HCT116 (cell line): ENCODE results near the gene PLEKHM3. TPM values are rescaled to one million over a fixed set of nuclear protein-coding genes. Genes with fewer than 3 reads are reported as not detected.

Experiments used
- ATAC-seq: fragments of 200-7000 bp; cut with Tn5 transposase; 2 replicates; pipeline ENCODE4 v1.9.1; 2020; ENCODE audit warnings: mild to moderate bottlenecking, moderate library complexity
- BruUV-seq: library from RNA; stranded (reverse); fragments of 400-500 nt; replicated peaks from 2 replicates; lab custom pipeline; 2021; lab: Mats Ljungman, UMichigan
- CTCF ChIA-PET: fragments of 300-600 bp; sonication (Branson Sonifier 250); formaldehyde crosslinking; loops from one replicate; lab custom pipeline; 2021; ENCODE audit warnings: antibody characterized with exemption; lab: Charles Lee
- POLR2A ChIA-PET: fragments of 300-600, 350-600 bp; sonication (Branson Sonifier 250); formaldehyde crosslinking; loops from one replicate; lab custom pipeline; 2021; ENCODE audit warnings: antibody characterized with exemption; lab: Charles Lee
- RAD21 ChIA-PET, 2 experiments: fragments of 300-600 bp; sonication (Branson Sonifier 250); formaldehyde crosslinking; loops; one replicate each; lab custom pipeline; 2023; ENCODE audit warnings: low total read pairs in 2 of 2; ENCODE audit not compliant: uncharacterized antibody in 2 of 2, unreplicated experiment in 2 of 2, low non-redundant PET in 1 of 2; lab: Charles Lee
- DNase-seq: peaks from one replicate; pipeline ENCODE4 v3.0.0-alpha.2; 2010; ENCODE audit warnings: low read depth, low spot score
- H2AFZ ChIP-seq: fragments of 200-600 bp; shearing (Covaris generic), sonication (generic); 2 replicates; pipeline ENCODE4 v1.6.1; 2017; ENCODE audit warnings: low read depth, mixed run types, mixed read lengths, antibody characterized with exemption, low read length; ENCODE audit not compliant: poor library complexity, severe bottlenecking
- H3K27ac ChIP-seq: 2 replicates; pipeline ENCODE4 v1.5.1; 2012; ENCODE audit warnings: low read depth, low read length
- H3K27me3 ChIP-seq: fragments of 200-600 bp; sonication (generic); 2 replicates; pipeline ENCODE4 v1.6.1; 2016; ENCODE audit warnings: mixed run types, low read length, mixed read lengths; ENCODE audit not compliant: insufficient read depth
- H3K36me3 ChIP-seq, 2 experiments: fragments of 200-500 bp in 1 of 2; fragments of 200-600 bp in 1 of 2; sonication (Bioruptor generic) in 1 of 2; sonication (generic) in 1 of 2; 2 replicates each; pipeline versions ENCODE4 v1.5.1 to v1.6.1; 2014 to 2016; ENCODE audit warnings: low read length in 2 of 2, inconsistent platforms in 1 of 2, mixed read lengths in 1 of 2, mixed run types in 1 of 2; ENCODE audit not compliant: insufficient read depth in 2 of 2, control insufficient read depth in 1 of 2
- H3K4me1 ChIP-seq, 2 experiments: fragments of 200-600 bp in 1 of 2; sonication (generic) in 1 of 2; 2 replicates each; pipeline versions ENCODE4 v1.5.1 to v1.6.1; 2012 to 2017; ENCODE audit warnings: low read length in 2 of 2, inconsistent platforms in 1 of 2, mild to moderate bottlenecking in 1 of 2, mixed read lengths in 1 of 2, mixed run types in 1 of 2, moderate library complexity in 1 of 2; ENCODE audit not compliant: insufficient read depth in 2 of 2, control insufficient read depth in 1 of 2
- H3K4me2 ChIP-seq: fragments of 200-600 bp; sonication (generic); 2 replicates; pipeline ENCODE4 v1.6.1; 2017; ENCODE audit warnings: mixed run types, low read length, mixed read lengths
- H3K4me3 ChIP-seq, 2 experiments: fragments of 200-600 bp in 1 of 2; sonication (generic) in 1 of 2; replicated peaks in 1 of 2; 2 replicates each; pipeline ENCODE4 v1.5.1; 2011 to 2016; ENCODE audit warnings: low read length in 2 of 2, control low read depth in 1 of 2, low read depth in 1 of 2, mild to moderate bottlenecking in 1 of 2, mixed read lengths in 1 of 2, mixed run types in 1 of 2
- H3K79me2 ChIP-seq: fragments of 200-600 bp; sonication (generic); 2 replicates; pipeline ENCODE4 v1.6.1; 2017; ENCODE audit warnings: mild to moderate bottlenecking, mixed run types, low read length, moderate library complexity, mixed read lengths; ENCODE audit not compliant: insufficient read depth
- H3K9ac ChIP-seq: fragments of 200-600 bp; sonication (generic); 2 replicates; pipeline ENCODE4 v1.6.1; 2016; ENCODE audit warnings: low read length, mixed read lengths
- H3K9me2 ChIP-seq: fragments of 200-600 bp; sonication (generic), shearing (Covaris generic); 2 replicates; pipeline ENCODE4 v1.6.1; 2017; ENCODE audit warnings: mixed run types, mild to moderate bottlenecking, moderate library complexity; ENCODE audit not compliant: insufficient read depth
- H3K9me3 ChIP-seq, 2 experiments: fragments of 200-500 bp in 1 of 2; fragments of 200-600 bp in 1 of 2; sonication (Bioruptor generic) in 1 of 2; sonication (generic) in 1 of 2; 2 replicates each; pipeline ENCODE4 v1.6.1; 2014 to 2017; ENCODE audit warnings: low read length in 2 of 2, mixed read lengths in 2 of 2, inconsistent platforms in 1 of 2, low read depth in 1 of 2, mild to moderate bottlenecking in 1 of 2, mixed run types in 1 of 2, moderate library complexity in 1 of 2; ENCODE audit not compliant: control insufficient read depth in 1 of 2, insufficient read depth in 1 of 2
- H4K20me1 ChIP-seq: fragments of 200-600 bp; sonication (generic), shearing (Covaris generic); 2 replicates; pipeline ENCODE4 v1.6.1; 2017; ENCODE audit warnings: mixed run types, mild to moderate bottlenecking, moderate library complexity; ENCODE audit not compliant: insufficient read depth
- CEBPB ChIP-seq: IDR thresholded peaks from 2 replicates; pipeline ENCODE4 v1.6.1; 2012; ENCODE audit warnings: low read depth
- EGR1 ChIP-seq: IDR thresholded peaks from 2 replicates; pipeline ENCODE4 v1.6.1; 2012; ENCODE audit warnings: low read depth
- ELF1 ChIP-seq: IDR thresholded peaks from 2 replicates; pipeline ENCODE4 v1.6.1; 2012; ENCODE audit warnings: low read depth, borderline replicate concordance
- EZH2 ChIP-seq: fragments of 200-600 bp; sonication (generic); IDR thresholded peaks from 2 replicates; pipeline ENCODE4 v1.6.1; 2017; ENCODE audit warnings: antibody characterized with exemption, mixed run types
- EZH2phosphoT487 ChIP-seq: fragments of 200-600 bp; IDR thresholded peaks from 2 replicates; pipeline ENCODE4 v1.6.1; 2018; ENCODE audit warnings: antibody characterized with exemption, borderline replicate concordance
- FOSL1 ChIP-seq: IDR thresholded peaks from 2 replicates; pipeline ENCODE4 v1.6.1; 2012; ENCODE audit warnings: low read depth
- POLR2A ChIP-seq: IDR thresholded peaks from 2 replicates; pipeline ENCODE4 v1.7.0; 2011; ENCODE audit warnings: borderline replicate concordance; ENCODE audit not compliant: insufficient read depth, insufficient read length; ENCODE audit errors: extremely low read depth
- POLR2AphosphoS5 ChIP-seq: IDR thresholded peaks from 2 replicates; pipeline ENCODE4 v1.6.1; 2011; ENCODE audit warnings: mild to moderate bottlenecking, low read depth, low read length, moderate library complexity
- RAD21 ChIP-seq: IDR thresholded peaks from 2 replicates; pipeline ENCODE4 v1.6.1; 2012; ENCODE audit warnings: low read depth, mild to moderate bottlenecking
- SIN3A ChIP-seq: IDR thresholded peaks from 2 replicates; pipeline ENCODE4 v1.6.1; 2012; ENCODE audit warnings: low read depth
- SP1 ChIP-seq: IDR thresholded peaks from 2 replicates; pipeline ENCODE4 v1.6.1; 2012; ENCODE audit warnings: low read depth
- SRF ChIP-seq: IDR thresholded peaks from 2 replicates; pipeline ENCODE4 v1.6.1; 2012; ENCODE audit warnings: low read depth
- TCF7L2 ChIP-seq: IDR thresholded peaks from 2 replicates; pipeline ENCODE4 v1.7.0; 2011; ENCODE audit warnings: borderline replicate concordance, inconsistent platforms; ENCODE audit not compliant: insufficient read depth, insufficient read length; ENCODE audit errors: extremely low read depth
- YY1 ChIP-seq: IDR thresholded peaks from 2 replicates; pipeline ENCODE4 v1.6.1; 2011; ENCODE audit warnings: low read length, low read depth, moderate library complexity, mild to moderate bottlenecking; ENCODE audit not compliant: insufficient replicate concordance; ENCODE audit errors: extremely low read depth
- ZFX ChIP-seq: fragments of 450-650 bp; IDR thresholded peaks from 2 replicates; pipeline ENCODE4 v1.6.1; 2017
- ZNF274 ChIP-seq: fragments of 200-500 bp; sonication (Bioruptor generic); IDR thresholded peaks from 2 replicates; pipeline ENCODE4 v1.6.1; 2014; ENCODE audit warnings: mild to moderate bottlenecking, low read depth, low read length, inconsistent platforms
- intact Hi-C: fragments of 100-400 bp; cut with micrococcal nuclease; formaldehyde crosslinking; loops from 2 replicates; pipeline ENCODE4 v1.10.0; 2022
- total RNA-seq: library from RNA; stranded (reverse); gene quantifications from one replicate; pipeline ENCODE4 v1.2.1, GENCODE V29; 2021; ENCODE audit not compliant: unreplicated experiment
- TF ChIP-seq, protein P1 (sequence below): IDR thresholded peaks from 2 replicates; pipeline ENCODE4 v1.6.1; 2012
- TF ChIP-seq, protein P2 (sequence below), 3 experiments: fragments of 200-600 bp in 1 of 3; sonication (generic) in 1 of 3; IDR thresholded peaks in 2 of 3; conservative IDR thresholded peaks in 1 of 3; 2 replicates each; pipeline ENCODE4 v1.5.1; 2012 to 2017; ENCODE audit warnings: low read depth in 2 of 3, low read length in 2 of 3, antibody characterized with exemption in 1 of 3, borderline replicate concordance in 1 of 3, control low read depth in 1 of 3, mild to moderate bottlenecking in 1 of 3, mixed read lengths in 1 of 3, mixed run types in 1 of 3, moderate library complexity in 1 of 3; ENCODE audit not compliant: insufficient read depth in 1 of 3

The PLEKHM3 gene
- total RNA-seq, 1 experiment from 2014 or later, result 6.3 TPM

DNA sequence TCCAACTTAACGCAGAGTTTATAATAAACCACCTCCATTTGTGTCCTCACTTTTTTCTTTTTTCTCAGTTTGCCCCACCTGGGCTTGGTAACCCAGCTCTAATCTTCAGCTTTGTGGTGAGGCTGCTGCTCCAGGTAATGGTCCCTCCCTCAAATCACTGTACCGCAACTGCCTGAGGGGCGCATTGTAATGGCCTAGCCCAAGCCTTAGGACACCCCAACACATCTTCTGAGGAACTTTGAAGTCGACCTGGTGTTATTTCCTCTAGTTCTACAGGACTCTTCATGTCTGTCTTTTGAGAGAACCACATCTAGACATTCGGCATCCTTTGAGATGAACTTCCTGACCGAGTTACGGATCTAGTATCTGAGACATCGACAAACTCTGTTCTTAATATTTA, 99.7 kb downstream of the PLEKHM3 start:
- no peak for ATAC-seq
- H3K27ac ChIP-seq, result no peak overlapping the region
- DNase-seq, result no peak
- no TSS peak for BruUV-seq
- H2AFZ ChIP-seq, result no peak overlapping the region
- H4K20me1 ChIP-seq, result no peaks in the 10 kb centered on the region
- H3K4me3 ChIP-seq, result no peak overlapping the region
- no peak overlapping the region for H3K4me2 ChIP-seq
- CTCF ChIA-PET, result no interaction called here
- no peaks in the 10 kb centered on the region for H3K27me3 ChIP-seq
- intact Hi-C loops, result no loop called here
- RAD21 ChIA-PET, result no interaction called here
- TF ChIP-seq EZH2 (no peak), ELF1 (no peak), CEBPB (no peak), ZFX (no peak), TCF7L2 (no peak)
- H3K9ac ChIP-seq, result no peak overlapping the region
- peaks cover 2 to 6% of the 10 kb centered on the region in 2 experiments; a peak in 3 of 4 replicates for H3K4me1 ChIP-seq
- no peaks in the 10 kb centered on the region for H3K79me2 ChIP-seq
- no peaks in the 10 kb centered on the region for H3K9me2 ChIP-seq
- no peaks in the 10 kb centered on the region for H3K36me3 ChIP-seq
- H3K9me3 ChIP-seq, result no peaks in the 10 kb centered on the region
- POLR2A ChIA-PET, result no interaction called here

DNA sequence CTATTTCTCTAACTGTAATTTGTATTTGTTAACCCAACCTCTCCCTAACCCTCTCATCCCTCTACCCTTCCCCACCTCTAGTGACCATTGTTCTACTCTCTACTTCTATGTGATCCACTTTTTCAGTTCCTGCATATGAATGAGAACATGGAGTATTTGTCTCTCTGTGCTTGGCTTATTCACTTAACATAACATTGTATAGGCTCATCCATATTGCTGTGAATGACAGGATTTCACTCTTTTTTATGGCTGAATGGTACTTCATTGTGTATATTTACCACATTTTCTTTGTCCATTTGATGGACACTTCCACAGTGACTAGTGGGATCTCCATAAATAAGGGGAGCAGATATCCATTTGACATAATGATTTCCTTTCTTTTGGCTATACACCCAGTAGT, 103.7 kb downstream of the PLEKHM3 start:
- Histone ChIP-seq H3K27ac (no peak overlapping the region), H3K9ac (no peak overlapping the region), H3K9me2 (no peaks in the 10 kb centered on the region), H3K4me3 (no peak overlapping the region), H3K4me1 (no peaks in the 10 kb centered on the region), H3K79me2 (no peaks in the 10 kb centered on the region), H4K20me1 (no peaks in the 10 kb centered on the region), H3K4me2 (no peak overlapping the region), H3K36me3 (no peaks in the 10 kb centered on the region), H3K9me3 (no peaks in the 10 kb centered on the region), H3K27me3 (no peaks in the 10 kb centered on the region), H2AFZ (no peak overlapping the region)
- ATAC-seq (no peak), DNase-seq (no peak)
- POLR2A ChIA-PET, result no interaction called here
- TF ChIP-seq RAD21 (no peak), POLR2AphosphoS5 (no peak), SP1 (no peak), CEBPB (no peak), FOSL1 (no peak), POLR2A (no peak), EGR1 (no peak), ELF1 (no peak), ZNF274 (no peak), SRF (no peak), EZH2 (no peak), SIN3A (no peak), YY1 (no peak), EZH2phosphoT487 (no peak), ZFX (no peak)
- TF ChIP-seq, protein P1, sequence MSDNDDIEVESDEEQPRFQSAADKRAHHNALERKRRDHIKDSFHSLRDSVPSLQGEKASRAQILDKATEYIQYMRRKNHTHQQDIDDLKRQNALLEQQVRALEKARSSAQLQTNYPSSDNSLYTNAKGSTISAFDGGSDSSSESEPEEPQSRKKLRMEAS, result no peak
- TF ChIP-seq, protein P2, sequence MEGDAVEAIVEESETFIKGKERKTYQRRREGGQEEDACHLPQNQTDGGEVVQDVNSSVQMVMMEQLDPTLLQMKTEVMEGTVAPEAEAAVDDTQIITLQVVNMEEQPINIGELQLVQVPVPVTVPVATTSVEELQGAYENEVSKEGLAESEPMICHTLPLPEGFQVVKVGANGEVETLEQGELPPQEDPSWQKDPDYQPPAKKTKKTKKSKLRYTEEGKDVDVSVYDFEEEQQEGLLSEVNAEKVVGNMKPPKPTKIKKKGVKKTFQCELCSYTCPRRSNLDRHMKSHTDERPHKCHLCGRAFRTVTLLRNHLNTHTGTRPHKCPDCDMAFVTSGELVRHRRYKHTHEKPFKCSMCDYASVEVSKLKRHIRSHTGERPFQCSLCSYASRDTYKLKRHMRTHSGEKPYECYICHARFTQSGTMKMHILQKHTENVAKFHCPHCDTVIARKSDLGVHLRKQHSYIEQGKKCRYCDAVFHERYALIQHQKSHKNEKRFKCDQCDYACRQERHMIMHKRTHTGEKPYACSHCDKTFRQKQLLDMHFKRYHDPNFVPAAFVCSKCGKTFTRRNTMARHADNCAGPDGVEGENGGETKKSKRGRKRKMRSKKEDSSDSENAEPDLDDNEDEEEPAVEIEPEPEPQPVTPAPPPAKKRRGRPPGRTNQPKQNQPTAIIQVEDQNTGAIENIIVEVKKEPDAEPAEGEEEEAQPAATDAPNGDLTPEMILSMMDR (IDR thresholded peaks at IDR 0.05 in 2 of 3, conservative IDR thresholded peaks at IDR 0.05 in 1 of 3; ENCODE audit: borderline replicate concordance in 1 of 3, insufficient read depth in 1 of 3, low read depth in 2 of 3, low read length in 2 of 3), result no peak
- RAD21 ChIA-PET, result no interaction called here
- intact Hi-C loops, result no loop called here
- BruUV-seq, result no TSS peak
- CTCF ChIA-PET, result no interaction called here
